Neural progenitor cell (in vitro differentiated cells): ENCODE results near the gene MTCL1.

ENCODE experiments used
- CTCF ChIP-seq: fragments of 200-600 bp; sonication (generic); IDR thresholded peaks from 2 replicates; pipeline ENCODE4 v1.5.1; 2017; ENCODE audit warnings: antibody characterized with exemption, mild to moderate bottlenecking
- EZH2 ChIP-seq: fragments of 200-600 bp; sonication (generic); IDR thresholded peaks from 2 replicates; pipeline ENCODE4 v1.6.1; 2017; ENCODE audit warnings: antibody characterized with exemption, mild to moderate bottlenecking, moderate library complexity

GRCh38 chr18:8656232-8656631 lies 49.1 kb upstream of the MTCL1 start:
- TF ChIP-seq CTCF (no peak), EZH2 (no peak)
